ENCODE data around the gene WT1.

The WT1 gene

GRCh38 chr11:32353884-32354283 is 81.5 kb downstream of the WT1 start:
- Histone ChIP-seq H3K4me3 (ENCODE audit: low read length in 2 of 2) (no peak overlapping the region), H3K27me3 (ENCODE audit: control insufficient read depth in 1 of 2, insufficient read depth in 2 of 2, low read length in 2 of 2) (peaks cover 2 to 5% of the 10 kb centered on the region in 2 donors), H3K4me1 (ENCODE audit: control insufficient read depth, insufficient read depth, low read length) (no peaks in the 10 kb centered on the region), H3K9ac (ENCODE audit: low read length in 2 of 2) (no peak overlapping the region), H3K27ac (ENCODE audit: low read length) (no peak overlapping the region), H3K9me3 (ENCODE audit: control insufficient read depth in 2 of 2, low read length in 2 of 2) (peaks cover 0 to 4% of the 10 kb centered on the region in 2 donors), H3K36me3 (ENCODE audit: control insufficient read depth in 2 of 2, insufficient read depth in 2 of 2, low read length in 2 of 2) (no peaks in the 10 kb centered on the region)

- H3K27ac ChIP-seq (ENCODE audit: low read length) = no peak overlapping the region
Measured at GRCh38 chr11:32348502-32348901, 86.8 kb downstream of the WT1 start.

DNA sequence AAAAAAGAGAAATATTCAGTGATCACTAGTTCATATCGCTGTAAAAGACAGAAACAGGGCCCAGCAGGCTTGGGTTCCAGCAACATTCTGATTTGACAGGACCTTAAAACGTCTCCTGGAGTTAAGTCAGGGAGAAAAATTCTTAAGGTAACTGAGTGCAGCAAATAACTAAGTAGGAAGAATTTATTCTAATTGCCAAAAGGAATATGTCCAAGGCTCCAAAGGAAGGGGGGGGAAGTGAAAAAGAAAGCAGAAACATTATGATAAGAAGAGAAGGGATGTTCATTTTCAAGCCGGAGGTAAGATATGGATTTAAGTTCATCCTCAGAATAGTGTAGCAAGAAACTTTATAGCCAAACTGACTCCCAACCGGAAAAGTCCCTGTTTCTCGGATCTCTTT is 90.4 kb downstream of the WT1 start:
- Histone ChIP-seq H3K4me1 (ENCODE audit: control insufficient read depth, insufficient read depth, low read length) (no peaks in the 10 kb centered on the region), H3K27me3 (ENCODE audit: control insufficient read depth in 1 of 2, insufficient read depth in 2 of 2, low read length in 2 of 2) (no peaks in the 10 kb centered on the region), H3K9ac (ENCODE audit: low read length in 2 of 2) (no peak overlapping the region), H3K9me3 (ENCODE audit: control insufficient read depth in 2 of 2, low read length in 2 of 2) (no peaks in the 10 kb centered on the region), H3K4me3 (ENCODE audit: low read length in 2 of 2) (no peak overlapping the region), H3K27ac (ENCODE audit: low read length) (no peak overlapping the region), H3K36me3 (ENCODE audit: control insufficient read depth in 2 of 2, insufficient read depth in 2 of 2, low read length in 2 of 2) (no peaks in the 10 kb centered on the region)

More at GRCh38 chr11:32348502-32348901, 86.8 kb downstream of the WT1 start:
- H3K27me3 ChIP-seq (ENCODE audit: control insufficient read depth in 1 of 2, insufficient read depth in 2 of 2, low read length in 2 of 2) = no peaks in the 10 kb centered on the region
- no peaks in the 10 kb centered on the region for H3K9me3 ChIP-seq (ENCODE audit: control insufficient read depth in 2 of 2, low read length in 2 of 2)
- H3K4me3 ChIP-seq (ENCODE audit: low read length in 2 of 2) = no peak overlapping the region
- no peaks in the 10 kb centered on the region for H3K36me3 ChIP-seq (ENCODE audit: control insufficient read depth in 2 of 2, insufficient read depth in 2 of 2, low read length in 2 of 2)
- no peak overlapping the region for H3K9ac ChIP-seq (ENCODE audit: low read length in 2 of 2)
- H3K4me1 ChIP-seq (ENCODE audit: control insufficient read depth, insufficient read depth, low read length) = no peaks in the 10 kb centered on the region

DNA sequence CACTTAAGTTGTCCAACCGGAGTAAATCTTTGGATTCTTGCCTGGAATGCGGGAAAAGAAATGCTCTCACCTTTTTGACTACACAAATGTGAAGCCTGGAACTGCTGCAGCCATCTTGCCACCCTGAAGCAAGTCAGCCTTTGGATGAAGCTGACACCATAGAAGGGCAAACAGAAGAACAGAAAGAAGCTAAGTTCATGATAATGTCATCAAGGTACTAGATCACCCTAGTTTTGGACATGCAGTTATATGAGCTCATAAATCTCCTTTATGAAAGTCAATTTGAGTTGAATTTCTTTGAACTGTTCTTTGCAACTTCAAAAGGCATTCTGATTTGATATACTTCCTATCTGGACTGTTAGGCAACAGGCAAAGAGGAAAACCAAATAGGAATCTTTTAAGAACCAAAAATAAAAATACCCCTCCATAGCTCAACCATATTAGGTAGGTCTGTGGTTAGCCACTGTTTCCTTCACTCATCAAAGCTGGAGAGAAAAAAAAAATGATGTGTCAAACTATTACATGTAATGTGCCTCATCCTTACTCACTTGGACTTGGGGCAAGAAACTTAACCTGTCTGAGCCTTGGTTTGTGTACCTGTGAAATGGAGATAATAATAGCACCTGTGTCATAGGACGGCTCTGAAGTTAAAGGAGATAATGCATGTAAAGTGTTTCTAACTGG is 91.9 kb downstream of the WT1 start:
- no peaks in the 10 kb centered on the region for H3K36me3 ChIP-seq (ENCODE audit: control insufficient read depth in 2 of 2, insufficient read depth in 2 of 2, low read length in 2 of 2)
- no peak overlapping the region for H3K27ac ChIP-seq (ENCODE audit: low read length)
- H3K9me3 ChIP-seq (ENCODE audit: control insufficient read depth in 2 of 2, low read length in 2 of 2) = no peaks in the 10 kb centered on the region
- no peaks in the 10 kb centered on the region for H3K4me1 ChIP-seq (ENCODE audit: control insufficient read depth, insufficient read depth, low read length)
- no peaks in the 10 kb centered on the region for H3K27me3 ChIP-seq (ENCODE audit: control insufficient read depth in 1 of 2, insufficient read depth in 2 of 2, low read length in 2 of 2)
- no peak overlapping the region for H3K9ac ChIP-seq (ENCODE audit: low read length in 2 of 2)
- H3K4me3 ChIP-seq (ENCODE audit: low read length in 2 of 2) = no peak overlapping the region

DNA sequence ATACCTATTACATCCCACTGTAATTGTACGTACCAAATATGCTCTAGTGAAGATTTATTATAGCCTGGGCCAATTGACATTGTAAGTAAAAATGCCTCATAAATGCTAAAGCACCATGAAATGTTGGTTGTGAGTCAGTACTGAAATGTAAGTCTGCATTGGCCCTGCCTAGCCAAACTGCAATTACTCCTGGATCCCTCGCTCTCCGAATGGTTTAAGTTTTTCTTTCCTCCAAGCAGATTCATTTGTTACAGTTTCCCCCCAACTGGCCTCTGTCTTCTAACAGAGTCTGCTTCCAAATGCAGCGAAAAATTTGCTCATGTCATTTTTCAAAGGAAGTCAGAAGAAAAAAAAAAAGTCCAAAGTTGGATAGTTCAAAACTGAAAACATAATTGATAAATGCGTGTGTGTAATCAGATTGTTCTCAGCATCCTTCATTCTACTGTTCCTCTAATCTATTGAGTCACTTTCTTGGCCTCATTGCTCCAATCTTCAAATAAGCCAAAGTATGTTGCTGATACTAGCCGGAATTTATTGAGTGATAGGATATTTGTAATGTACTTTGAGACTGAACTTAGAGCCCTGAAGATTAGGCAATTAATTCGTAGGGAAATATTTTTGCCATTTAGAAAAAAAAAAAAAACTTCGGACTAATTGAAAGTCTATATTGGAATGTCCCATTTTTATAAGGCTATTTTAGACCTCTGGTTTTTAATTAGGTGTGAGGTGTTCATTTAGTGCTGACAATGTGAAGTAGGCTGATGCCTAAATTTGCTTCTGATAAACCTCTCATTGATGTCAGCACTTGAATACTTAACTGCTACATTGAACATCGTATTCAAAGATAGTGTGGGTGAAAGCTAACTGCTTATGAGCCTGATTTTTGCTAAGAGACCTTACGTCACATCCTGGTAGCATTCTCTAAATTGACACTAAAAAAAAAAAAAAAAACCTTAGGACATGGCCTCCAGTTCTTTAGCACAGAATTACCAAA is 93.4 kb downstream of the WT1 start:
- Histone ChIP-seq H3K4me1 (ENCODE audit: control insufficient read depth, insufficient read depth, low read length) (no peaks in the 10 kb centered on the region), H3K4me3 (ENCODE audit: low read length in 2 of 2) (no peak overlapping the region), H3K27ac (ENCODE audit: low read length) (no peak overlapping the region), H3K9ac (ENCODE audit: low read length in 2 of 2) (no peak overlapping the region), H3K36me3 (ENCODE audit: control insufficient read depth in 2 of 2, insufficient read depth in 2 of 2, low read length in 2 of 2) (no peaks in the 10 kb centered on the region), H3K27me3 (ENCODE audit: control insufficient read depth in 1 of 2, insufficient read depth in 2 of 2, low read length in 2 of 2) (no peaks in the 10 kb centered on the region), H3K9me3 (ENCODE audit: control insufficient read depth in 2 of 2, low read length in 2 of 2) (no peaks in the 10 kb centered on the region)

GRCh38 chr11:32340181-32340580 is 95.2 kb downstream of the WT1 start:
- H3K36me3 ChIP-seq (ENCODE audit: control insufficient read depth in 2 of 2, insufficient read depth in 2 of 2, low read length in 2 of 2) = no peaks in the 10 kb centered on the region
- no peak overlapping the region for H3K4me3 ChIP-seq (ENCODE audit: low read length in 2 of 2)
- H3K27me3 ChIP-seq (ENCODE audit: control insufficient read depth in 1 of 2, insufficient read depth in 2 of 2, low read length in 2 of 2) = no peaks in the 10 kb centered on the region
- no peaks in the 10 kb centered on the region for H3K4me1 ChIP-seq (ENCODE audit: control insufficient read depth, insufficient read depth, low read length)
- no peaks in the 10 kb centered on the region for H3K9me3 ChIP-seq (ENCODE audit: control insufficient read depth in 2 of 2, low read length in 2 of 2)
- no peak overlapping the region for H3K9ac ChIP-seq (ENCODE audit: low read length in 2 of 2)
- no peak overlapping the region for H3K27ac ChIP-seq (ENCODE audit: low read length)
